ENCODE results near the gene MAPK8.

The MAPK8 gene

DNA sequence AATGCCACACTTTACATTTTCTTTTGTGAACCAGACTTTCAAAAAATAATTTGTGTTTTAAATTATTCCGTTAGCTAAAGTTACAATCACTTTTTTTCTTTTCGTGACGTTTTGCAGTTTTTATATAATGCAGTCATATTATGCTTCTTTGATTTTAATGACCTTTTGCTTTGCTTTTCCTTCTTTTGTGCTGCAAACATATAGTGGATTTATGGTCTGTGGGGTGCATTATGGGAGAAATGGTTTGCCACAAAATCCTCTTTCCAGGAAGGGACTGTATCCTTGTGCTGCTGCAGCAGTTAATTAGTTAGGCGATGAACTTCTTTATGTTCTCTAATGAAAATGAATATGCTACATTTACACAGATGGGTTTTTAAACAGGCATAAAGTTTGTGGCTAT, 117.4 kb downstream of the MAPK8 start:
- TF ChIP-seq, protein P1, sequence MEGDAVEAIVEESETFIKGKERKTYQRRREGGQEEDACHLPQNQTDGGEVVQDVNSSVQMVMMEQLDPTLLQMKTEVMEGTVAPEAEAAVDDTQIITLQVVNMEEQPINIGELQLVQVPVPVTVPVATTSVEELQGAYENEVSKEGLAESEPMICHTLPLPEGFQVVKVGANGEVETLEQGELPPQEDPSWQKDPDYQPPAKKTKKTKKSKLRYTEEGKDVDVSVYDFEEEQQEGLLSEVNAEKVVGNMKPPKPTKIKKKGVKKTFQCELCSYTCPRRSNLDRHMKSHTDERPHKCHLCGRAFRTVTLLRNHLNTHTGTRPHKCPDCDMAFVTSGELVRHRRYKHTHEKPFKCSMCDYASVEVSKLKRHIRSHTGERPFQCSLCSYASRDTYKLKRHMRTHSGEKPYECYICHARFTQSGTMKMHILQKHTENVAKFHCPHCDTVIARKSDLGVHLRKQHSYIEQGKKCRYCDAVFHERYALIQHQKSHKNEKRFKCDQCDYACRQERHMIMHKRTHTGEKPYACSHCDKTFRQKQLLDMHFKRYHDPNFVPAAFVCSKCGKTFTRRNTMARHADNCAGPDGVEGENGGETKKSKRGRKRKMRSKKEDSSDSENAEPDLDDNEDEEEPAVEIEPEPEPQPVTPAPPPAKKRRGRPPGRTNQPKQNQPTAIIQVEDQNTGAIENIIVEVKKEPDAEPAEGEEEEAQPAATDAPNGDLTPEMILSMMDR (IDR thresholded peaks at IDR 0.05; ENCODE audit: low read depth, low read length): no peak

GRCh38 chr10:48428896-48429295, 122.4 kb downstream of the MAPK8 start:
- H3K9me3 ChIP-seq (ENCODE audit: severe bottlenecking): no peaks in the 10 kb centered on the region
- no peak for DNase-seq
- H3K27ac ChIP-seq: no peak overlapping the region
- H3K36me3 ChIP-seq: peaks cover 24% of the 10 kb centered on the region
- no peak overlapping the region for H3K4me3 ChIP-seq (ENCODE audit: low read depth, low read length)
- H3K27me3 ChIP-seq (ENCODE audit: insufficient read depth, low read depth, severe bottlenecking): no peaks in the 10 kb centered on the region
- TF ChIP-seq, protein P1 (IDR thresholded peaks at IDR 0.05; ENCODE audit: low read depth, low read length): no peak

More for the DNA sequence above, 117.4 kb downstream of the MAPK8 start:
- no peak for DNase-seq
- Histone ChIP-seq H3K4me3 (ENCODE audit: low read depth, low read length) (no peak overlapping the region), H3K27me3 (ENCODE audit: insufficient read depth, low read depth, severe bottlenecking) (no peaks in the 10 kb centered on the region), H3K27ac (no peak overlapping the region), H3K36me3 (peaks cover 21% of the 10 kb centered on the region), H3K9me3 (ENCODE audit: severe bottlenecking) (no peaks in the 10 kb centered on the region)

DNA sequence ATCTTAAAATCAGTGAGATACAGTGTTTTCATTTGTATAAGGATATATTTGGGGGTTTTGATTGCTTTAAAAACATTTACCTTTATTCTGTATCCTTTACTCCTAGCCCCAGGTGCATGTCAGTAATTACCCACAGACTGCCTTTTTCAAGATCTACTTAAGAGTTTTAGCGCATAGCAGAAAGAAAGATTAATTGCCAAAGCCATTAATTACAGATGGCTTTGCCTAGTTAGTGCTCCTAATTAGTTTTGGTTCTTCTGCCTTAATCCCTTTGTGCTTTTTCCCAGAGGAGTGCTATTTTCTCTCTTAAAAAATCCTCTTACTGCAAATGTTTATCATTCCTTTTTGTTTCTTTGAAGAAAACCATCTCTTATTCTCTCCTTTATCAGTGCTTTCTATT, 122.8 kb downstream of the MAPK8 start:
- Histone ChIP-seq H3K4me3 (ENCODE audit: low read depth, low read length) (no peak overlapping the region), H3K27me3 (ENCODE audit: insufficient read depth, low read depth, severe bottlenecking) (no peaks in the 10 kb centered on the region), H3K9me3 (ENCODE audit: severe bottlenecking) (no peaks in the 10 kb centered on the region), H3K27ac (no peak overlapping the region), H3K36me3 (peaks cover 24% of the 10 kb centered on the region)
- no peak for DNase-seq
- TF ChIP-seq, protein P1 (IDR thresholded peaks at IDR 0.05; ENCODE audit: low read depth, low read length): no peak

DNA sequence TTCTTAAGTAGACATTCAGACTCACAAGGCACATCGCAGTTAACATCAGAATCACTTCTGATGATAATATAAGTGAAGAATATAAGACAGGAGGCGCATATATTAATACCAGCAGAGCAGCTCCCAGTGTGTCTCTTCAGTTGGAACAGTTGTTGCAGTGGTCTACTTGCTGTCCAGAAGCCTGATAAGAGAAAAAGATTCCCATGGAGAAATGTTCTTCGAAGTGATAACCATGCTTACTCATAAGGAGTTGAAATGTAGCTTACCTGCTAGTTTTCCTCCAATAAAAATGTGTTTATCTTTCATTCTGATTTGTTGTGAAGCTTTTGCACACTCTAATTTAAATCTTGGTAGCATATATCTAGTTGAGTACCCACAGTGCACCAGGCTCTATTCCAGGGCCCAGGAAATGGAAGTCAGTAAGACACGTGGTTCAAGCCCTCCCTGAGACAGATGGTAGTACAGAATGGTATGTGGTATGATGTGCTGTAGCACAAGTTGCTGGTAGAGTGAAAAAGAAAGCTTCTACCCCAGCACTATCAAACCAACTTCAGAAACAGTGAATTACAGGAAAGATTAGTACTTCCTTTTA, 124.0 kb downstream of the MAPK8 start:
- no peak for DNase-seq
- Histone ChIP-seq H3K4me3 (ENCODE audit: low read depth, low read length) (no peak overlapping the region), H3K36me3 (peaks cover 25% of the 10 kb centered on the region)

DNA sequence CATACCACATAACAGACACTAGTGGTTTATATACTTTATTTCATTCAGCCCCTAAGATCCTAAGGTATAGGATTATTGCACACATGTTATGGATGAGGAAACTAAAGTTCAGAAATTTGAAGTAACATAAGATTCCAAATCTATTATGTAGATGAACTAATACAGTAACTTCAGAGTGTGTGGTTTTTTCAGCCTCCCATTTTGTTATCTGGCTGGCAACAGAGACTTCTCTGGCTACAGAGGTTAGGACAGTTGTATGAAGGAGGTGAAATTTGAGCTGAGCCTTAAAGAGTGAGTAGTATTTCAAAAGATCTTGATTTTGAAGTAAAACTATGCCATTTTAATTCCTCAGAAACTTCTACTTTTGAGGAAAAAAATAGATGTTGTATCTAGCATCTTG, 125.4 kb downstream of the MAPK8 start:
- no peaks in the 10 kb centered on the region for H3K9me3 ChIP-seq (ENCODE audit: severe bottlenecking)
- no peak overlapping the region for H3K27ac ChIP-seq
- H3K4me3 ChIP-seq (ENCODE audit: low read depth, low read length): no peak overlapping the region
- TF ChIP-seq, protein P1 (IDR thresholded peaks at IDR 0.05; ENCODE audit: low read depth, low read length): no peak
- peaks cover 21% of the 10 kb centered on the region for H3K36me3 ChIP-seq
- DNase-seq: no peak
- no peaks in the 10 kb centered on the region for H3K27me3 ChIP-seq (ENCODE audit: insufficient read depth, low read depth, severe bottlenecking)

More for the DNA sequence above, 124.0 kb downstream of the MAPK8 start:
- Histone ChIP-seq H3K27me3 (ENCODE audit: insufficient read depth, low read depth, severe bottlenecking) (no peaks in the 10 kb centered on the region), H3K27ac (no peak overlapping the region), H3K9me3 (ENCODE audit: severe bottlenecking) (no peaks in the 10 kb centered on the region)
- TF ChIP-seq, protein P1 (IDR thresholded peaks at IDR 0.05; ENCODE audit: low read depth, low read length): no peak

- Histone ChIP-seq H3K36me3 (peaks cover 5% of the 10 kb centered on the region), H3K9me3 (ENCODE audit: severe bottlenecking) (no peaks in the 10 kb centered on the region), H3K4me3 (ENCODE audit: low read depth, low read length) (no peak overlapping the region), H3K27ac (no peak overlapping the region), H3K27me3 (ENCODE audit: insufficient read depth, low read depth, severe bottlenecking) (no peaks in the 10 kb centered on the region)
- DNase-seq: no peak
- TF ChIP-seq, protein P1 (IDR thresholded peaks at IDR 0.05; ENCODE audit: low read depth, low read length): no peak
Observed at GRCh38 chr10:48437546-48437945, 131.1 kb downstream of the MAPK8 start.

All from WERI-Rb-1 (cell line).